ENCODE results near the gene CELF2. TPM values are rescaled to one million over a fixed set of nuclear protein-coding genes. Genes with fewer than 3 reads are reported as not detected.

CELF2 gene
- total and polyA plus RNA-seq, 2 of the 4 experiments (the other 2 are of a cell fraction) = 3.5 to 6.6 TPM

DNA sequence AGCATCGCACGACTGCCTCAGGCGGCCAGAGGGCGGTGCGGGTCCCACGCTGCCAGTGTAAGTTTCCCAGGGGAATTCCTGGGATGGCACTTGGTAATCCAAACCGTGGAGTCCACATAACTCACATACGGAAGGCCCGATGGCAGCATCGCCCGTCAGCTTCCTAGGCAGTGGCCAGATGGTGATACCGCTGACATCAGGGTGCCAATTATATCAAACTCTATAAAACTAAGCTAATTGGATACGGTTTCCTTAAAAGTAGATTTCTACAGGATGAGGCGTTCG is 189.8 kb downstream of the CELF2 start:
- Histone ChIP-seq H3K4me1 (ENCODE audit: control insufficient read depth, insufficient read depth, low read length) (no peaks in the 10 kb centered on the region), H4K91ac (ENCODE audit: insufficient read depth, low read depth, low read length) (no peak overlapping the region), H3K9ac (ENCODE audit: low read depth, low read length) (no peak overlapping the region), H4K8ac (ENCODE audit: low read depth in 2 of 2, low read length in 2 of 2) (no peak overlapping the region), H3K56ac (ENCODE audit: extremely low read depth, insufficient read depth, low read length) (no peak overlapping the region), H3K4me3 (ENCODE audit: insufficient read depth, low read depth, low read length) (no peak overlapping the region), H2BK5ac (ENCODE audit: low read depth, low read length, poor library complexity, severe bottlenecking) (no peak overlapping the region), H2AK5ac (ENCODE audit: low read depth, low read length) (no peak overlapping the region), H3K18ac (ENCODE audit: low read depth, low read length) (no peak overlapping the region), H3K23ac (ENCODE audit: low read depth, low read length) (no peak overlapping the region), H2BK15ac (ENCODE audit: low read depth, low read length) (no peak overlapping the region), H2AK9ac (replicated peaks; ENCODE audit: low read depth, low read length, poor library complexity) (no peak overlapping the region), H3K9me3 (ENCODE audit: control insufficient read depth, insufficient read depth, low read length) (no peaks in the 10 kb centered on the region), H3K9me1 (ENCODE audit: insufficient read depth, low read length) (no peaks in the 10 kb centered on the region), H2AFZ (replicated peaks; ENCODE audit: low read length, poor library complexity) (no peak overlapping the region), H4K5ac (ENCODE audit: low read depth, low read length) (no peak overlapping the region), H3K27ac (ENCODE audit: insufficient read depth, low read length) (no peak overlapping the region), H3K27me3 (ENCODE audit: control insufficient read depth, insufficient read depth, low read length) (no peaks in the 10 kb centered on the region), H3K14ac (replicated peaks; ENCODE audit: low read depth, low read length) (no peak overlapping the region), H3K36me3 (ENCODE audit: control insufficient read depth, insufficient read depth, low read length) (no peaks in the 10 kb centered on the region), H4K20me1 (ENCODE audit: insufficient read depth, low read length) (no peaks in the 10 kb centered on the region), H3K79me1 (ENCODE audit: low read depth in 1 of 2, low read length in 2 of 2) (no peaks in the 10 kb centered on the region), H2BK20ac (ENCODE audit: low read depth, low read length) (no peak overlapping the region), H3K4me2 (ENCODE audit: low read depth, low read length) (no peak overlapping the region), H3K4ac (ENCODE audit: low read depth, low read length) (no peak overlapping the region), H2BK120ac (ENCODE audit: low read depth, low read length) (no peak overlapping the region)
- POLR2A ChIA-PET (ENCODE audit: unreplicated experiment) = no interaction called here
- no peak for ATAC-seq (ENCODE audit: low read depth)
- no peak for DNase-seq
- WGBS, 2 experiments (ENCODE audit: extremely low coverage in 2 of 2, insufficient read length in 1 of 2) = 60% methylated on average over 2 of the region's 15 CpGs; no CpG with 5 or more reads in 1 of the 2 experiments
- dilution Hi-C loops (cut with HindIII; ENCODE audit: low sequenced_read_pairs, unreplicated experiment) (no loop called here), in situ Hi-C loops (cut with MboI; ENCODE audit: low sequenced_read_pairs) (no loop called here), intact Hi-C loops (cut with micrococcal nuclease) (no loop called here)
- no TSS peak for BruUV-seq (replicated peaks)
- CTCF ChIA-PET = no interaction called here
- TF ChIP-seq POLR2A (IDR thresholded peaks at IDR 0.05; ENCODE audit: low read depth, low read length) (no peak), MAZ (IDR thresholded peaks at IDR 0.05; ENCODE audit: borderline replicate concordance, low read depth, low read length) (no peak), RCOR1 (IDR thresholded peaks at IDR 0.05; ENCODE audit: insufficient replicate concordance, low read length) (no peak), NFE2L2 (IDR thresholded peaks at IDR 0.05; ENCODE audit: low read depth, low read length) (no peak), RAD21 (IDR thresholded peaks at IDR 0.05; ENCODE audit: low read length) (no peak), RFX5 (IDR thresholded peaks at IDR 0.05; ENCODE audit: low read depth, low read length) (no peak), BHLHE40 (IDR thresholded peaks at IDR 0.05; ENCODE audit: low read depth, low read length) (no peak), SMC3 (IDR thresholded peaks at IDR 0.05; ENCODE audit: low read depth, low read length) (no peak), FOS (IDR thresholded peaks at IDR 0.05; ENCODE audit: low read depth, low read length) (no peak), CEBPB (IDR thresholded peaks at IDR 0.05; ENCODE audit: low read depth, low read length) (no peak), CHD1 (IDR thresholded peaks at IDR 0.05; ENCODE audit: low read depth, low read length) (no peak), MXI1 (IDR thresholded peaks at IDR 0.05; ENCODE audit: borderline replicate concordance, low read depth, low read length) (no peak), MAFK (IDR thresholded peaks at IDR 0.05; ENCODE audit: low read depth, low read length) (no peak)
- TF ChIP-seq, protein P1, sequence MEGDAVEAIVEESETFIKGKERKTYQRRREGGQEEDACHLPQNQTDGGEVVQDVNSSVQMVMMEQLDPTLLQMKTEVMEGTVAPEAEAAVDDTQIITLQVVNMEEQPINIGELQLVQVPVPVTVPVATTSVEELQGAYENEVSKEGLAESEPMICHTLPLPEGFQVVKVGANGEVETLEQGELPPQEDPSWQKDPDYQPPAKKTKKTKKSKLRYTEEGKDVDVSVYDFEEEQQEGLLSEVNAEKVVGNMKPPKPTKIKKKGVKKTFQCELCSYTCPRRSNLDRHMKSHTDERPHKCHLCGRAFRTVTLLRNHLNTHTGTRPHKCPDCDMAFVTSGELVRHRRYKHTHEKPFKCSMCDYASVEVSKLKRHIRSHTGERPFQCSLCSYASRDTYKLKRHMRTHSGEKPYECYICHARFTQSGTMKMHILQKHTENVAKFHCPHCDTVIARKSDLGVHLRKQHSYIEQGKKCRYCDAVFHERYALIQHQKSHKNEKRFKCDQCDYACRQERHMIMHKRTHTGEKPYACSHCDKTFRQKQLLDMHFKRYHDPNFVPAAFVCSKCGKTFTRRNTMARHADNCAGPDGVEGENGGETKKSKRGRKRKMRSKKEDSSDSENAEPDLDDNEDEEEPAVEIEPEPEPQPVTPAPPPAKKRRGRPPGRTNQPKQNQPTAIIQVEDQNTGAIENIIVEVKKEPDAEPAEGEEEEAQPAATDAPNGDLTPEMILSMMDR (conservative IDR thresholded peaks at IDR 0.05; ENCODE audit: low read depth, low read length) = no peak
- TF ChIP-seq, protein P2, sequence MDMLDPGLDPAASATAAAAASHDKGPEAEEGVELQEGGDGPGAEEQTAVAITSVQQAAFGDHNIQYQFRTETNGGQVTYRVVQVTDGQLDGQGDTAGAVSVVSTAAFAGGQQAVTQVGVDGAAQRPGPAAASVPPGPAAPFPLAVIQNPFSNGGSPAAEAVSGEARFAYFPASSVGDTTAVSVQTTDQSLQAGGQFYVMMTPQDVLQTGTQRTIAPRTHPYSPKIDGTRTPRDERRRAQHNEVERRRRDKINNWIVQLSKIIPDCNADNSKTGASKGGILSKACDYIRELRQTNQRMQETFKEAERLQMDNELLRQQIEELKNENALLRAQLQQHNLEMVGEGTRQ (IDR thresholded peaks at IDR 0.05; ENCODE audit: low read depth, low read length) = no peak
- TF ChIP-seq, protein P3, sequence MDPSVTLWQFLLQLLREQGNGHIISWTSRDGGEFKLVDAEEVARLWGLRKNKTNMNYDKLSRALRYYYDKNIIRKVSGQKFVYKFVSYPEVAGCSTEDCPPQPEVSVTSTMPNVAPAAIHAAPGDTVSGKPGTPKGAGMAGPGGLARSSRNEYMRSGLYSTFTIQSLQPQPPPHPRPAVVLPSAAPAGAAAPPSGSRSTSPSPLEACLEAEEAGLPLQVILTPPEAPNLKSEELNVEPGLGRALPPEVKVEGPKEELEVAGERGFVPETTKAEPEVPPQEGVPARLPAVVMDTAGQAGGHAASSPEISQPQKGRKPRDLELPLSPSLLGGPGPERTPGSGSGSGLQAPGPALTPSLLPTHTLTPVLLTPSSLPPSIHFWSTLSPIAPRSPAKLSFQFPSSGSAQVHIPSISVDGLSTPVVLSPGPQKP (IDR thresholded peaks at IDR 0.05; ENCODE audit: borderline replicate concordance, low read depth, low read length) = no peak
